ENCODE data around the gene KIAA1549. TPM values are rescaled to one million over a fixed set of nuclear protein-coding genes. Genes with fewer than 3 reads are reported as not detected.
"Not testable (repeated sequence)": the region's sequence is repeated elsewhere in the genome, so short reads cannot be mapped to it uniquely, and the experiment has no call there.

The KIAA1549 gene
- total RNA-seq, 3 donors from 2014 or later = 2.0 to 4.2 (median 2.1) TPM

DNA sequence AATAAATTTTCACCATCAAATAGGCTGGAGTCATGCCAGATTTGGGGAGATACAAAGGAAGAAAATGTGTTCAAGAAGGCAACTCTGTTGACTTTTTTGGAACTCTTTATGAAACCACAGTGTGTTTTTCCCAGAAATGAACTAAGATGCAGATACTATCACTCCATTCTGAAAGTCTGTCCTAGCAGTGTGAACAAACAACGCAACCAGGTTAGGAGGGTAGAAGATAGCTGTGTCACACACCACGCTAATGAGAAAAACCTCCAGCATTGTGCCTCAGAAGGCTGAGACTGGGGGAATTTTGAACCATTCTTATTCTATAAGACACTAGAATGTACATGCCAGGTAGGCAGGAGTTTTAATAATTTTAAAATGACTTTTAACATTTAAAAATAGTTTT lies 167.2 kb downstream of the KIAA1549 start:
- no peaks in the 10 kb centered on the region for H3K4me1 ChIP-seq (ENCODE audit: low read depth)
- ATAC-seq (no peak), DNase-seq (no peak)
- TF ChIP-seq, protein P1, sequence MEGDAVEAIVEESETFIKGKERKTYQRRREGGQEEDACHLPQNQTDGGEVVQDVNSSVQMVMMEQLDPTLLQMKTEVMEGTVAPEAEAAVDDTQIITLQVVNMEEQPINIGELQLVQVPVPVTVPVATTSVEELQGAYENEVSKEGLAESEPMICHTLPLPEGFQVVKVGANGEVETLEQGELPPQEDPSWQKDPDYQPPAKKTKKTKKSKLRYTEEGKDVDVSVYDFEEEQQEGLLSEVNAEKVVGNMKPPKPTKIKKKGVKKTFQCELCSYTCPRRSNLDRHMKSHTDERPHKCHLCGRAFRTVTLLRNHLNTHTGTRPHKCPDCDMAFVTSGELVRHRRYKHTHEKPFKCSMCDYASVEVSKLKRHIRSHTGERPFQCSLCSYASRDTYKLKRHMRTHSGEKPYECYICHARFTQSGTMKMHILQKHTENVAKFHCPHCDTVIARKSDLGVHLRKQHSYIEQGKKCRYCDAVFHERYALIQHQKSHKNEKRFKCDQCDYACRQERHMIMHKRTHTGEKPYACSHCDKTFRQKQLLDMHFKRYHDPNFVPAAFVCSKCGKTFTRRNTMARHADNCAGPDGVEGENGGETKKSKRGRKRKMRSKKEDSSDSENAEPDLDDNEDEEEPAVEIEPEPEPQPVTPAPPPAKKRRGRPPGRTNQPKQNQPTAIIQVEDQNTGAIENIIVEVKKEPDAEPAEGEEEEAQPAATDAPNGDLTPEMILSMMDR (IDR thresholded peaks at IDR 0.05) = no peak
- H3K9me3 ChIP-seq = no peaks in the 10 kb centered on the region
- no peak overlapping the region for H3K4me3 ChIP-seq
- H3K36me3 ChIP-seq (ENCODE audit: low read depth) = no peaks in the 10 kb centered on the region
- intact Hi-C loops (cut with DNase I, micrococcal nuclease) = no loop called here

DNA sequence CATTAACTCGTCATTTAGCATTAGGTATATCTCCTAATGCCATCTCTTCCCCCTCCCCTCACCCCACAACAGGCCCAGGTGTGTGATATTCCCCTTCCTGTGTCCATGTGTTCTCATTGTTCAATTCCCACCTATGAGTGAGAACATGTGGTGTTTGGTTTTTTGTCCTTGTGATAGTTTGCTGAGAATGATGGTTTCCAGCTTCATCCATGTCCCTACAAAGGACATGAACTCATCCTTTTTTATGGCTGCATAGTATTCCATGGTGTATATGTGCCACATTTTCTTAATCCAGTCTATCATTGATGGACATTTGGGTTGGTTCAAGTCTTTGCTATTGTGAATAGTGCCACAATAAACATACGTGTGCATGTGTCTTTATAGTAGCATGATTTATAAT lies 169.9 kb downstream of the KIAA1549 start:
- H3K9me3 ChIP-seq; H3K4me3 ChIP-seq; intact Hi-C loops (cut with DNase I, micrococcal nuclease); H3K36me3 ChIP-seq (ENCODE audit: low read depth); ATAC-seq; H3K4me1 ChIP-seq (ENCODE audit: low read depth); DNase-seq: not testable (repeated sequence)

DNA sequence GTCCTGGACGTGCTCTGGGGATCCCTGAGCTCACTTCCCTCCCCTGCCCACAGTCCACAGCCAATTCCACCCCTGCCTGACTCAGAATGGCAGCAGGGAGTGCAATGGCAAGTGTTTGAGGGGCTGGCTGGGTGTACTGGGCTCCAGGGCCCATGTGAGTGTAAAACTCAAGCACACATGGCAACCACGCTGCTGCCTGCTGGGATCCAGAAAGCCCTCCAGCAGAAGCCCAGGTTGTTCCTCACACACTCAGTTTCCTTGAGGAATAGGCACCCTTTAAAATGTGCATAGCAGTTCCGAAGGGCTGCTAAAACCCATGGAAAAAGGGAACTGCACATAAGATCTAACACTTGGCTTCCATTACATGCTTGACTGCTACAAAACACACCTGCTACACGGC lies 171.8 kb downstream of the KIAA1549 start:
- H3K36me3 ChIP-seq (ENCODE audit: low read depth) = no peaks in the 10 kb centered on the region
- intact Hi-C loops (cut with DNase I, micrococcal nuclease) = no loop called here
- no peaks in the 10 kb centered on the region for H3K9me3 ChIP-seq
- TF ChIP-seq, protein P1 (IDR thresholded peaks at IDR 0.05) = no peak
- no peak overlapping the region for H3K4me3 ChIP-seq
- ATAC-seq (no peak), DNase-seq (no peak)
- H3K4me1 ChIP-seq (ENCODE audit: low read depth) = no peaks in the 10 kb centered on the region

DNA sequence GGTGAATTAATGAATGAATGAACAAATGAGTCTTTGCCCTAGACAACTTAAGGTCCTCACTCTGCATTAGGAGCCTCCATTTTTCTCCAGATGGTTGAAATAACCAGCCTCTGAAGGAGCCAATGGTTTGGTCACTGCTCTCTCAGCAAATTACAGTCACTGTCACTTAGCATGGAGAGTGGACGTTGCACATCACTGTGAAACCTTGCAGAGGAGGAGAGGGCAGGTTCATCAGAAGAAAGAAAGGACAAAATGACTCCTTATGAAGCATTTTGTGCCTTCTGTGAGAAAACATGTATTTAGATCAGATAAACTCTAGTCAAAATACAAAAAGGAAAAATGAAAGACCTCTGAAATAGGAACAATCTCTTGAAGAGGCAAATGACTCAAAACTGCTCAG lies 176.6 kb downstream of the KIAA1549 start:
- DNase-seq = no peak
- no peaks in the 10 kb centered on the region for H3K4me1 ChIP-seq (ENCODE audit: low read depth)
- H3K9me3 ChIP-seq = no peaks in the 10 kb centered on the region
- intact Hi-C loops (cut with DNase I, micrococcal nuclease) = no loop called here
- TF ChIP-seq, protein P1 (IDR thresholded peaks at IDR 0.05) = no peak
- no peaks in the 10 kb centered on the region for H3K36me3 ChIP-seq (ENCODE audit: low read depth)
- no peak for ATAC-seq
- H3K4me3 ChIP-seq = no peak overlapping the region

DNA sequence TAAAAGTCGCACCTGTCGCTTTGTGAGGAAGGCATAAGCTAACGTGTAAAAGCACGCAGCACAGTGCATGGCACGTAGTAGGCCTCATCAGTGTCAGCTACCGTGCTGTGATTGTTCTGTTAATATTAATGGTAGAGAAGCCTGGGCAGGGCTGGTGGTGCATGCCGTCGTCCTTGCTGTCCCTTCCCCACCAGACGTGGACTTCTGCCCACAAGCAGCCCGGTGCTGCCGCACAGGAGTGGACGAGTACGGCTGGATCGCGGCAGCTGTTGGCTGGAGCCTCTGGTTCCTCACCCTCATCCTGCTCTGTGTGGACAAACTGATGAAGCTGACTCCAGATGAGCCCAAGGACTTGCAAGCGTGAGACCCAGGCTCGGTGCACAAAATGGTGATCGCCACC lies 178.5 kb downstream of the KIAA1549 start:
- H3K36me3 ChIP-seq (ENCODE audit: low read depth) = no peaks in the 10 kb centered on the region
- H3K4me1 ChIP-seq (ENCODE audit: low read depth) = no peaks in the 10 kb centered on the region
- intact Hi-C loops (cut with DNase I, micrococcal nuclease) = no loop called here
- no peak for ATAC-seq
- no peak for DNase-seq
- no peak overlapping the region for H3K4me3 ChIP-seq
- TF ChIP-seq, protein P1 (IDR thresholded peaks at IDR 0.05) = no peak
- H3K9me3 ChIP-seq = no peaks in the 10 kb centered on the region

DNA sequence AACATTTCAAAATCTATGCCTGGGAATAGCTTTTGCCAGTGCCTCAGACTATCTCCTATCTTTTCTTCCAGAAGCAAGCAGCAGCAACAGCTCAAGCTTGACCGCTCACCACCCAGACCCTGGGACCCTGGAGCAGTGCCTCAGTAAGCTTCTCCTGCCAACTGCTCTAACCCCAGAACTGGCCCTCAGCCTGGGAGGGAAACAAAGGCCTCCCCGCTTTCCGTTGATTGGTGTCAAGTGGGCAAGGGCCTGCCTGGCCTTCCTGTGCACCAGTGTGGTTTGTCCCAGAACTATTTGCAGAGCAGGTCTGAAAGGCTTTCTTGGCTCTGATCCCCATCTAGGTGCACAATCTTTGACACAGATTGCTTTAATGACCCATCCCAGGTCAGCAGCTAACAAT lies 179.9 kb downstream of the KIAA1549 start:
- ATAC-seq (no peak), DNase-seq (no peak)
- H3K4me3 ChIP-seq = no peak overlapping the region
- TF ChIP-seq, protein P1 (IDR thresholded peaks at IDR 0.05) = no peak
- H3K4me1 ChIP-seq (ENCODE audit: low read depth) = no peaks in the 10 kb centered on the region
- no peaks in the 10 kb centered on the region for H3K9me3 ChIP-seq
- H3K36me3 ChIP-seq (ENCODE audit: low read depth) = no peaks in the 10 kb centered on the region
- intact Hi-C loops (cut with DNase I, micrococcal nuclease) = no loop called here

Measured in mucosa of descending colon (tissue), 3 donors.